Smooth muscle cell (in vitro differentiated cells): ENCODE data around the gene DSCAML1. TPM values are rescaled to one million over a fixed set of nuclear protein-coding genes. Genes with fewer than 3 reads are reported as not detected.

Source experiments
- DNase-seq: peaks from one replicate; lab custom pipeline; 2025; ENCODE audit not compliant: unreplicated experiment; lab: John Stamatoyannopoulos, UW
- H2AFZ ChIP-seq: fragments of 200-600 bp; sonication (generic); 2 replicates; pipeline ENCODE4 v1.6.0; 2016; ENCODE audit warnings: antibody characterized with exemption, low read depth, mild to moderate bottlenecking
- H3F3A ChIP-seq: fragments of 200-600 bp; sonication (generic); 2 replicates; pipeline ENCODE4 v1.6.0; 2017; ENCODE audit warnings: antibody characterized with exemption, low read depth
- H3K27ac ChIP-seq: fragments of 200-600 bp; sonication (generic); 2 replicates; pipeline ENCODE4 v1.5.1; 2016; ENCODE audit warnings: low read depth, mild to moderate bottlenecking
- H3K27me3 ChIP-seq: fragments of 200-600 bp; sonication (generic); 2 replicates; pipeline ENCODE4 v1.6.1; 2016; ENCODE audit warnings: low read depth, mild to moderate bottlenecking
- H3K36me3 ChIP-seq: fragments of 200-600 bp; sonication (generic); 2 replicates; pipeline ENCODE4 v1.5.1; 2016; ENCODE audit warnings: low read depth
- H3K4me1 ChIP-seq: fragments of 200-600 bp; sonication (generic); 2 replicates; pipeline ENCODE4 v1.5.1; 2016; ENCODE audit warnings: low read depth
- H3K4me2 ChIP-seq: fragments of 200-600 bp; sonication (generic); 2 replicates; pipeline ENCODE4 v1.6.0; 2016; ENCODE audit warnings: mild to moderate bottlenecking
- H3K4me3 ChIP-seq: fragments of 200-600 bp; sonication (generic); 2 replicates; pipeline ENCODE4 v1.5.1; 2016; ENCODE audit warnings: mild to moderate bottlenecking
- H3K79me2 ChIP-seq: fragments of 200-600 bp; sonication (generic); 2 replicates; pipeline ENCODE4 v1.6.0; 2016; ENCODE audit warnings: low read depth, mild to moderate bottlenecking
- H3K9ac ChIP-seq: fragments of 200-600 bp; sonication (generic); 2 replicates; pipeline ENCODE4 v1.6.0; 2016; ENCODE audit warnings: low read depth
- H3K9me3 ChIP-seq: fragments of 200-600 bp; sonication (generic); replicated peaks from 2 replicates; pipeline ENCODE4 v1.5.1; 2016; ENCODE audit warnings: low read depth
- H4K20me1 ChIP-seq: fragments of 200-600 bp; sonication (generic); 2 replicates; pipeline ENCODE4 v1.6.0; 2016; ENCODE audit warnings: low read depth
- CTCF ChIP-seq: fragments of 200-600 bp; sonication (generic); IDR thresholded peaks from 2 replicates; pipeline ENCODE4 v1.5.1; 2017; ENCODE audit warnings: borderline replicate concordance, mild to moderate bottlenecking, antibody characterized with exemption; ENCODE audit not compliant: insufficient read depth, poor library complexity, severe bottlenecking
- WGBS: methylation state at CpG from one replicate; pipeline ENCODE4 v1.1.7; 2016; ENCODE audit warnings: low lambda C conversion rate; 5-methylcytosine and 5-hydroxymethylcytosine counted together
- polyA plus RNA-seq: library from polyadenylated mRNA; unstranded; fragments of >200 nt; fragmentation: Nextera tagmentation; extraction: Ambion mirVana; gene quantifications from 2 replicates; pipeline ENCODE4 v1.2.1, GENCODE V29; 2016
- total RNA-seq: library from RNA; depleted of rRNA; stranded (reverse); fragments of >200 nt; gene quantifications from 2 replicates; pipeline ENCODE4 v1.2.3, GENCODE V29; 2014

The DSCAML1 gene
- total and polyA plus RNA-seq, 2 experiments from 2014 or later = 0.22 TPM; not detected in 1

- Histone ChIP-seq H3K27ac (no peak overlapping the region), H3F3A (no peaks in the 10 kb centered on the region), H3K4me1 (no peaks in the 10 kb centered on the region), H3K4me3 (no peak overlapping the region), H2AFZ (no peak overlapping the region), H3K36me3 (no peaks in the 10 kb centered on the region), H4K20me1 (no peaks in the 10 kb centered on the region), H3K4me2 (no peak overlapping the region), H3K9me3 (no peaks in the 10 kb centered on the region), H3K27me3 (peaks cover 6% of the 10 kb centered on the region), H3K9ac (no peak overlapping the region), H3K79me2 (no peaks in the 10 kb centered on the region)
- TF ChIP-seq CTCF = no peak
- no peak for DNase-seq
- WGBS = 85% methylated on average over 16 of the region's 16 CpGs
Observed at GRCh38 chr11:117459123-117459978, 337.7 kb downstream of the DSCAML1 start.

DNA sequence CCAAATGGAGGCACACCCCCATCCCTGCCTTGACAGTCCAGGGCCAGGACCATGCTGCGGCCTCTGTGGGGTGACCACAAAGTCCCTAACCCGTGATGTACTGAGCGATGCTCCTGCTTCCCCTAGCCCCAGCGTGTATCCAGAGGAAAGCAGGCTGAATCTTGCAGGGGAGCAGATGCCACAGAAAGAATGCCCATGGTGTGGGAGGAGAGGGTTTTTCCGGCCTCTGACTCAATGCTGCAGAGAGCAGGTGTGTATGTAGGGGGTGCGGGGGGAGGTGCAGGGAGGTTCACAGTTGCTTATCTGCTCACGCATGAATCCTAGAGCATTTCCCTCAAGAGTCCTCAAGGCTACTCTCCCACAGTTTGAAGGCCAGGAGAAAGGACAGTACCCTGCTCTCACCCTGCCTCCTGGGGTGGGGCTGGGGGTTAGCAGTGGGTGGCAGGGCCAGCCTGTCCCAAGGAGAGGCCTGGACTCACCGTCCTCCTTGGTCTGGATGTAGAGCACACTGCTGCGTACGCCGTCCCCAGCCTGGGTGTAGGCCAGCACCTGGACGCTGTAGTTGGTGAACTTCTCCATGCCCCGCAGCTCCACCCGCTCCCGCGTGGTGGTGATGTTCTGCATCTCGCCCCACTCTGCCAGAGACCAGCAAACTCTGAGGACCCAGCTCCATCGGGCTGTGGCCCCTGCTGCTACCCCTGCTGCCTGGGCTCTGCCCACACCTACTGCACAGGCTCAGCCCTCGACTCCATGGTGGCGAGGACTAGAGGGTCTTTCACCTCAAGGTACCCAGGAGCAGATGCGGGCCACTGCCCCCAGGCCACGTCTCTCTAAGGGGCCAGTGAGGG, 338.5 kb downstream of the DSCAML1 start:
- no peaks in the 10 kb centered on the region for H3F3A ChIP-seq
- H3K4me2 ChIP-seq = no peak overlapping the region
- no peaks in the 10 kb centered on the region for H3K79me2 ChIP-seq
- no peak for DNase-seq
- H3K27me3 ChIP-seq = no peaks in the 10 kb centered on the region
- no peaks in the 10 kb centered on the region for H4K20me1 ChIP-seq
- no peak overlapping the region for H3K4me3 ChIP-seq
- no peaks in the 10 kb centered on the region for H3K9me3 ChIP-seq
- TF ChIP-seq CTCF = no peak
- H3K36me3 ChIP-seq = no peaks in the 10 kb centered on the region
- no peak overlapping the region for H3K9ac ChIP-seq
- WGBS = 92% methylated on average over 21 of the region's 22 CpGs
- H3K4me1 ChIP-seq = no peaks in the 10 kb centered on the region
- H3K27ac ChIP-seq = no peak overlapping the region
- H2AFZ ChIP-seq = no peak overlapping the region

- Histone ChIP-seq H3K9ac (no peak overlapping the region), H3K36me3 (no peaks in the 10 kb centered on the region), H2AFZ (no peak overlapping the region), H3K4me1 (no peaks in the 10 kb centered on the region), H3K27ac (no peak overlapping the region), H3K4me3 (no peak overlapping the region), H3K9me3 (no peaks in the 10 kb centered on the region), H3K4me2 (no peak overlapping the region), H4K20me1 (no peaks in the 10 kb centered on the region), H3F3A (no peaks in the 10 kb centered on the region), H3K27me3 (no peaks in the 10 kb centered on the region), H3K79me2 (no peaks in the 10 kb centered on the region)
- 85% methylated on average over 9 of the region's 9 CpGs for WGBS
- DNase-seq = no peak
- TF ChIP-seq CTCF = no peak
Observed at GRCh38 chr11:117457835-117458234, 339.2 kb downstream of the DSCAML1 start.
